CD4-positive, alpha-beta memory T cell (primary cell): ENCODE measurements around the gene ENPP3. TPM values are rescaled to one million over a fixed set of nuclear protein-coding genes. Genes with fewer than 3 reads are reported as not detected.

Source experiments
- CTCF ChIA-PET: fragments of 350-600 bp; sonication (Branson Sonifier 250); formaldehyde crosslinking; loops from one replicate; lab custom pipeline; 2021; ENCODE audit warnings: inconsistent platforms; ENCODE audit not compliant: partially characterized antibody; lab: Charles Lee
- POLR2A ChIA-PET: fragments of 350-600 bp; sonication (Branson Sonifier 250); formaldehyde crosslinking; loops from one replicate; lab custom pipeline; 2021; ENCODE audit not compliant: partially characterized antibody; lab: Charles Lee
- DNase-seq, 5 donors: peaks; one replicate each; pipeline versions ENCODE4 v3.0.0 to v3.0.0-alpha.2; 2020 to 2022; ENCODE audit warnings: mixed read lengths in 1 of 5
- H3K27ac ChIP-seq: one replicate; pipeline ENCODE4 v1.7.0; 2013; ENCODE audit warnings: low read depth, low read length
- H3K27me3 ChIP-seq: 2 replicates; pipeline ENCODE4 v1.7.0; 2013; ENCODE audit warnings: mild to moderate bottlenecking, low read length, moderate library complexity; ENCODE audit not compliant: insufficient read depth
- H3K36me3 ChIP-seq: 2 replicates; pipeline ENCODE4 v1.7.0; 2013; ENCODE audit warnings: mild to moderate bottlenecking, low read length, moderate library complexity; ENCODE audit not compliant: insufficient read depth
- H3K4me1 ChIP-seq: 2 replicates; pipeline ENCODE4 v1.7.0; 2013; ENCODE audit warnings: mild to moderate bottlenecking, low read length, moderate library complexity; ENCODE audit not compliant: insufficient read depth
- H3K4me3 ChIP-seq, 2 donors: one replicate each; pipeline ENCODE4 v1.7.0; 2013; ENCODE audit warnings: low read length in 2 of 2, mild to moderate bottlenecking in 1 of 2
- H3K9me3 ChIP-seq, 2 donors: one replicate each; pipeline ENCODE4 v1.7.0; 2013; ENCODE audit warnings: low read length in 2 of 2, control low read depth in 1 of 2; ENCODE audit not compliant: control insufficient read depth in 1 of 2
- H3K27ac Mint-ChIP-seq, 7 donors: one replicate each; pipeline ENCODE4 v1.8.0; 2020 to 2021; ENCODE audit warnings: mixed read lengths in 7 of 7, mild to moderate bottlenecking in 6 of 7, inconsistent platforms in 3 of 7, moderate library complexity in 3 of 7
- H3K27me3 Mint-ChIP-seq, 2 donors: one replicate each; pipeline ENCODE4 v1.8.0; 2020 to 2021; ENCODE audit warnings: mixed read lengths in 2 of 2
- H3K36me3 Mint-ChIP-seq, 2 donors: one replicate each; pipeline ENCODE4 v1.8.0; 2020 to 2021; ENCODE audit warnings: mixed read lengths in 2 of 2, inconsistent platforms in 1 of 2, mild to moderate bottlenecking in 1 of 2
- H3K4me1 Mint-ChIP-seq, 4 donors: one replicate each; pipeline ENCODE4 v1.8.0; 2020 to 2021; ENCODE audit warnings: mixed read lengths in 4 of 4, mild to moderate bottlenecking in 1 of 4
- H3K4me3 Mint-ChIP-seq, 8 donors: one replicate each; pipeline ENCODE4 v1.8.0; 2020 to 2021; ENCODE audit warnings: mixed read lengths in 8 of 8, mild to moderate bottlenecking in 7 of 8, moderate library complexity in 6 of 8, inconsistent platforms in 3 of 8
- H3K9me3 Mint-ChIP-seq, 8 donors: one replicate each; pipeline ENCODE4 v1.8.0; 2020 to 2021; ENCODE audit warnings: mixed read lengths in 8 of 8, mild to moderate bottlenecking in 5 of 8, inconsistent platforms in 3 of 8, moderate library complexity in 1 of 8
- intact Hi-C: fragments of 100-400 bp; cut with micrococcal nuclease; formaldehyde crosslinking; loops from one replicate; pipeline ENCODE4 v1.15.1; 2023
- polyA plus RNA-seq, 2 donors: library from polyadenylated mRNA; unstranded; fragments of 300-500 nt; fragmentation: Illumina TruSeq; gene quantifications; one replicate each; pipeline ENCODE4 v1.2.3, GENCODE V29; 2021
- total RNA-seq, 2 experiments: library from RNA; stranded (reverse); gene quantifications; one replicate each; pipeline ENCODE4 v1.2.3, GENCODE V29; 2021

The ENPP3 gene
- total and polyA plus RNA-seq, 4 experiments from 2014 or later = 0.15 to 0.79 (median 0.28) TPM

DNA sequence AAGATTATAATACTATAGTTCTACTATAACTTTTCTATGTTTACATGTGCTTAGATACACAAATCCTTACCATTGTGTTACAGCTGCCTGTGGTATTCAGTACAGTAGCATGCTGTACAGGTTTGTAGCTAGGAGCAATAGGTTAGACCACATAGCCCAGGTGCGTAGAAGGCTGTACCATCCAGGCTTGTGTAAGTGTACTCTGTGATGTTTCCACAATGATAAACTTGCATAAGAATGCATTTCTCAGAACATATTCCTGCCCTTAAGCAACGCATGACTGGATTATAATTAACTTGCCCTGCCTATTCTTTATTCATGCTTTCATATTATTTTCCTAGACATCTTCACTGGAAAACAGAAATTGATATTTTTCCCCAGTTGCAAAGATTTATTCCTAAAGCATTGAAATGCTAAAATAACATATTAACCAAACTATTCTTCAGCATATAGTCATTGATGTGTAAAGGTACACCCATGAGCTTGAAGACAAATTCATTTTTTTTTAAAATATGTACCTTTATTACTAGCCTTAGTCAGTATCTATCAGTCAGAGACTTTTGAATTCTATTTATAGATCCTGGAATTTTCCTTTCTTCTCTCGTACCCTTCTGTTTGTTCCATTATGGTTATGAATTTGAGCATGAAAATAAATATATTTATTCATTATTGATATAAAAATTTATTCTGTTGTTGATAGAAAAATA lies 80.9 kb downstream of the ENPP3 start:
- POLR2A ChIA-PET = no interaction called here
- H3K4me3 ChIP-seq = no peak overlapping the region
- intact Hi-C loops = no loop called here
- no peaks in the 10 kb centered on the region for H3K36me3 ChIP-seq
- Mint-ChIP-seq H3K4me3 (no peak overlapping the region), H3K4me1 (no peaks in the 10 kb centered on the region), H3K27me3 (peaks cover 0 to 1% of the 10 kb centered on the region in 2 donors), H3K9me3 (no peaks in the 10 kb centered on the region), H3K27ac (no peak overlapping the region), H3K36me3 (no peaks in the 10 kb centered on the region)
- no peaks in the 10 kb centered on the region for H3K9me3 ChIP-seq
- no peaks in the 10 kb centered on the region for H3K4me1 ChIP-seq
- CTCF ChIA-PET = no interaction called here
- no peak for DNase-seq
- H3K27ac ChIP-seq = no peak overlapping the region
- H3K27me3 ChIP-seq = no peaks in the 10 kb centered on the region

- ChIA-PET CTCF (interaction anchor here (0.9 to 1.4 kb wide), 2 partner anchors 9 to 10 kb away, joined by 3 read pairs; no protein-coding TSS in a partner anchor), POLR2A (no interaction called here)
- no peaks in the 10 kb centered on the region for H3K36me3 ChIP-seq
- Mint-ChIP-seq H3K27ac (no peak overlapping the region), H3K4me1 (no peaks in the 10 kb centered on the region), H3K4me3 (no peak overlapping the region), H3K9me3 (peaks cover 0 to under 1% (median 0%) of the 10 kb centered on the region in 8 donors), H3K36me3 (no peaks in the 10 kb centered on the region), H3K27me3 (no peaks in the 10 kb centered on the region)
- intact Hi-C loops = no loop called here
- no peaks in the 10 kb centered on the region for H3K4me1 ChIP-seq
- H3K27ac ChIP-seq = no peak overlapping the region
- H3K27me3 ChIP-seq = no peaks in the 10 kb centered on the region
- no peak for DNase-seq
- no peaks in the 10 kb centered on the region for H3K9me3 ChIP-seq
- no peak overlapping the region for H3K4me3 ChIP-seq
Measured at GRCh38 chr6:131721161-131721560, 84.1 kb downstream of the ENPP3 start.

DNA sequence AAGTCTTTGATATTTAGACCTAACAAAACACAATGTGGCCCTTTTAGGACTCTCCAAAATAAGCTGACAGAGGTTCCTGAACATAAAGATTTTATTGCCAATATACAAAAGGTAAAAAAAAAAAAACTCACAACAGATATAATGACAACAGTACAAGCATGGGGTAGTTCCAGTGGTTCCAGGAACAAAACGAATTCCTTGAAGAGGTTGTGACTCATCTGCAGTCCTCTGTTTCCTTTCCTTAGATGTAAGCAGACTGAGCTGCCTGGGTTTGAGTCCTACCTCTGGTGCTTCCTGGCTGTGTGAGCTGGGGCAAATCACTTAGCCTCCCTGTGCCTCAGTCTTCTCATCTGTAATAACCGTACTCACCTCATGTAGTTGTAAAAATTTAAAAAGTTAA lies 87.0 kb downstream of the ENPP3 start:
- CTCF ChIA-PET = no interaction called here
- Mint-ChIP-seq H3K27ac (no peak overlapping the region), H3K9me3 (peaks cover 0 to 2% (median 0%) of the 10 kb centered on the region in 8 donors), H3K27me3 (no peaks in the 10 kb centered on the region), H3K4me3 (no peak overlapping the region), H3K4me1 (no peaks in the 10 kb centered on the region), H3K36me3 (no peaks in the 10 kb centered on the region)
- Histone ChIP-seq H3K27ac (no peak overlapping the region), H3K4me3 (no peak overlapping the region), H3K9me3 (no peaks in the 10 kb centered on the region), H3K27me3 (no peaks in the 10 kb centered on the region), H3K4me1 (no peaks in the 10 kb centered on the region), H3K36me3 (no peaks in the 10 kb centered on the region)
- intact Hi-C loops = no loop called here
- DNase-seq = no peak
- POLR2A ChIA-PET = no interaction called here

DNA sequence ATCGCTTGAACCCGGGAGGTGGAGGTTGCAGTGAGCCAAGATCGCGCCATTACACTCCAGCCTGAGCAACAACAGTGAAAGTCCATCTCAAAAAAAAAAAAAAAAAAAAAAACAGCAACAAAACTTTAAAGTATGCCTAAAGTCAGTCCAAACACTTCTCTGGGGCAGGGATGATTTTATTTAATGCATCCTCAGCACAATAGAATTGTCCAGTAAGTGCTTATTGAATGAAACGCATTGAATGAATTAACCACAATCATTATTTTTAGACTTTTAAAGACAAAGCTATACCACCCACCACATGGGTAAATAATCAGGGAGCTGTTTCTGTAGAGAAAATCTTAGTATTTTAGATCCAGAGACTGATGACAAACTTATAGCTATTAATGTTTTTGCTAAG lies 90.4 kb downstream of the ENPP3 start:
- Mint-ChIP-seq H3K36me3 (no peaks in the 10 kb centered on the region), H3K27me3 (peaks cover 0 to 3% of the 10 kb centered on the region in 2 donors), H3K27ac (no peak overlapping the region), H3K4me1 (no peaks in the 10 kb centered on the region), H3K4me3 (no peak overlapping the region), H3K9me3 (peaks cover 0 to 2% (median 0%) of the 10 kb centered on the region in 8 donors)
- ChIA-PET CTCF (interaction anchor here (0.7 to 1.2 kb wide), 2 partner anchors 10 to 32 kb away, joined by 3 to 5 read pairs; no protein-coding TSS in a partner anchor), POLR2A (no interaction called here)
- Histone ChIP-seq H3K27me3 (no peaks in the 10 kb centered on the region), H3K9me3 (no peaks in the 10 kb centered on the region), H3K4me1 (no peaks in the 10 kb centered on the region), H3K36me3 (no peaks in the 10 kb centered on the region), H3K27ac (no peak overlapping the region), H3K4me3 (no peak overlapping the region)
- intact Hi-C loops = no loop called here
- DNase-seq = no peak

DNA sequence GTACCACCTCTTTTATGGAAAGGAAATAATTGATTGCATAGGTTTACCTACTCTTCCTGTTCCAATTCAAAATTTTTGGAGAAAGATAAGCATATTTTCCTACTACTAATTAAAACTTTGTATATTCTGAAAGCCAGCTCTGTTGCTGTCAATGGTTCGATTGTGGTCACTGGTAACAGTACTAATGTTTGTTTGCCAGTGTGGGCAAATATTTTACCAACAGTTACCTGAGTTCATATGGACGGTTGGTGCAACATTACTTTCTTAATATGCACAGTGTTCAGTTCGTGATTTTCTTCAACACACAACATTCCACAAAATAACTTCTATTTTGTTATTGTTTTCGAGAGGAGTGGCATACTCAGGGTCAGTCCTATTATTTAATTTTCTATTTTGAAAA lies 90.8 kb downstream of the ENPP3 start:
- Histone ChIP-seq H3K4me1 (no peaks in the 10 kb centered on the region), H3K27ac (no peak overlapping the region), H3K4me3 (no peak overlapping the region), H3K9me3 (no peaks in the 10 kb centered on the region), H3K36me3 (no peaks in the 10 kb centered on the region), H3K27me3 (no peaks in the 10 kb centered on the region)
- H3K27me3 Mint-ChIP-seq = peaks cover 0 to 3% of the 10 kb centered on the region in 2 donors
- POLR2A ChIA-PET = no interaction called here
- no peaks in the 10 kb centered on the region for H3K36me3 Mint-ChIP-seq
- no peak overlapping the region for H3K4me3 Mint-ChIP-seq
- no peak overlapping the region for H3K27ac Mint-ChIP-seq
- H3K9me3 Mint-ChIP-seq = peaks cover 0 to 2% (median 0%) of the 10 kb centered on the region in 8 donors
- DNase-seq = no peak
- CTCF ChIA-PET = interaction anchor here (0.7 to 1.2 kb wide), 2 partner anchors 11 to 32 kb away, joined by 3 to 5 read pairs; no protein-coding TSS in a partner anchor
- intact Hi-C loops = no loop called here
- H3K4me1 Mint-ChIP-seq = no peaks in the 10 kb centered on the region

DNA sequence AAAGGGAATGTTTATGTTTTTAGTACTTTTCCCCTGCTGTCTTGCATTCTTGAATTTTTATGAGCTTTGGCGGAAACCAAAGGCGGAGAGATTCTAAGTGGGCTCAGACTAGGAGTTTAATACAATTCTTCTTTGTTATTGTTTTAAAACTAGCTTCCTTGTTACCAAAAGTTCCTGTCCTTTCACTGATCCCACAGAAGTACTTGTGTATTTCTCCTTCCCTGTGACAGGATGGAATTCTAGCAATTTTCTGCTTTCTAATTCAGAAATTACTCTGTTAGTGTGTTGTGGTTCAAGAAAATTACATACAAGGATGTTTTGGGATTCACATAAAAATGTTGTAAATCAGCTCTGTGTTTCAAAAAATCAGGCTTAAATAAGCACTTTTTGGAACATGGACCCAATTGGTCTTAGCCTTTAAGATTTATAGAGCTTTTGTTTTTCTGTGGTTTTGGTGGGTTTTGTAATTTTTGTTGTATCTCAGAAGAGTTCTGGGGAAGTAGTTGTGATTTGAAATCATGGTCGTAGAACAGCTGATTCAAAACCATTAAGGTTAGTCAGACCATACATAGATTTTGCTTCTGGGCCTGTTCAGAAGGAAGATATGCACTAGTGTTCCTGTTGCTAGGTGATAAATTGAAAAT lies 91.3 kb downstream of the ENPP3 start:
- peaks cover 0 to 3% of the 10 kb centered on the region in 2 donors for H3K27me3 Mint-ChIP-seq
- ChIA-PET POLR2A (no interaction called here), CTCF (interaction anchor here (0.7 to 1.2 kb wide), 2 partner anchors 33 to 143 kb away, joined by 3 read pairs; no protein-coding TSS in a partner anchor)
- H3K4me3 ChIP-seq = no peak overlapping the region
- no peaks in the 10 kb centered on the region for H3K27me3 ChIP-seq
- intact Hi-C loops = no loop called here
- H3K9me3 ChIP-seq = no peaks in the 10 kb centered on the region
- peaks cover 0 to 2% (median 0%) of the 10 kb centered on the region in 8 donors for H3K9me3 Mint-ChIP-seq
- H3K4me1 Mint-ChIP-seq = peaks cover 0 to 1% (median 0%) of the 10 kb centered on the region in 4 donors
- DNase-seq = no peak
- H3K27ac ChIP-seq = no peak overlapping the region
- H3K27ac Mint-ChIP-seq = no peak overlapping the region
- H3K4me1 ChIP-seq = no peaks in the 10 kb centered on the region
- H3K36me3 Mint-ChIP-seq = no peaks in the 10 kb centered on the region
- H3K4me3 Mint-ChIP-seq = no peak overlapping the region
- H3K36me3 ChIP-seq = no peaks in the 10 kb centered on the region

GRCh38 chr6:131729550-131729949 lies 92.4 kb downstream of the ENPP3 start:
- H3K4me3 Mint-ChIP-seq = no peak overlapping the region
- no peaks in the 10 kb centered on the region for H3K36me3 Mint-ChIP-seq
- Histone ChIP-seq H3K9me3 (no peaks in the 10 kb centered on the region), H3K4me1 (no peaks in the 10 kb centered on the region), H3K36me3 (no peaks in the 10 kb centered on the region), H3K27ac (no peak overlapping the region), H3K4me3 (no peak overlapping the region), H3K27me3 (no peaks in the 10 kb centered on the region)
- H3K27me3 Mint-ChIP-seq = peaks cover 0 to 3% of the 10 kb centered on the region in 2 donors
- no peak for DNase-seq
- peaks cover 0 to 2% (median 0%) of the 10 kb centered on the region in 8 donors for H3K9me3 Mint-ChIP-seq
- H3K4me1 Mint-ChIP-seq = peaks cover 0 to 1% (median 0%) of the 10 kb centered on the region in 4 donors
- ChIA-PET POLR2A (no interaction called here), CTCF (interaction anchor here (1.1 kb wide), 1 partner anchor 8 kb away, joined by 3 read pairs; no protein-coding TSS in a partner anchor)
- intact Hi-C loops = no loop called here
- no peak overlapping the region for H3K27ac Mint-ChIP-seq
